Mesendoderm (in vitro differentiated cells): ENCODE results near the gene FAM219A.

Experiments used
- DNase-seq: peaks from one replicate; pipeline ENCODE4 v3.0.0; 2013
- H2AK5ac ChIP-seq: 2 replicates; pipeline ENCODE4 v1.6.1; 2013; ENCODE audit warnings: low read length, inconsistent platforms
- H2BK120ac ChIP-seq: 2 replicates; pipeline ENCODE4 v1.6.1; 2013; ENCODE audit warnings: low read depth, mild to moderate bottlenecking, low read length, moderate library complexity, mixed read lengths
- H2BK15ac ChIP-seq: replicated peaks from 2 replicates; pipeline ENCODE4 v1.6.1; 2013; ENCODE audit warnings: low read depth, mild to moderate bottlenecking, moderate library complexity
- H2BK5ac ChIP-seq: 2 replicates; pipeline ENCODE4 v1.6.1; 2013; ENCODE audit warnings: low read length, inconsistent platforms
- H3K18ac ChIP-seq: 2 replicates; pipeline ENCODE4 v1.6.1; 2013; ENCODE audit warnings: mild to moderate bottlenecking, low read length, mixed read lengths
- H3K23ac ChIP-seq: one replicate; pipeline ENCODE4 v1.6.1; 2013; ENCODE audit warnings: low read length
- H3K27ac ChIP-seq: 2 replicates; pipeline ENCODE4 v1.5.1; 2013; ENCODE audit warnings: low read depth, mild to moderate bottlenecking, inconsistent platforms, low read length, moderate library complexity
- H3K27me3 ChIP-seq: 2 replicates; pipeline ENCODE4 v1.6.1; 2013; ENCODE audit warnings: low read length, control low read depth, mild to moderate bottlenecking, inconsistent platforms; ENCODE audit not compliant: insufficient read depth, poor library complexity
- H3K36me3 ChIP-seq: 2 replicates; pipeline ENCODE4 v1.6.1; 2013; ENCODE audit warnings: low read length, inconsistent platforms; ENCODE audit not compliant: control insufficient read depth, insufficient read depth
- H3K4ac ChIP-seq: one replicate; pipeline ENCODE4 v1.6.1; 2013; ENCODE audit warnings: low read depth, mild to moderate bottlenecking, low read length, moderate library complexity
- H3K4me1 ChIP-seq: 2 replicates; pipeline ENCODE4 v1.6.1; 2013; ENCODE audit warnings: low read depth, low read length, inconsistent platforms; ENCODE audit not compliant: control insufficient read depth
- H3K4me2 ChIP-seq: 2 replicates; pipeline ENCODE4 v1.6.1; 2013; ENCODE audit warnings: low read length
- H3K4me3 ChIP-seq: 2 replicates; pipeline ENCODE4 v1.5.1; 2013; ENCODE audit warnings: mild to moderate bottlenecking, low read length
- H3K56ac ChIP-seq: one replicate; pipeline ENCODE4 v1.6.1; 2013; ENCODE audit warnings: low read length
- H3K79me1 ChIP-seq: 2 replicates; pipeline ENCODE4 v1.6.1; 2013; ENCODE audit warnings: low read length, inconsistent platforms
- H3K79me2 ChIP-seq: 2 replicates; pipeline ENCODE4 v1.6.1; 2013; ENCODE audit warnings: mild to moderate bottlenecking, low read length; ENCODE audit not compliant: control insufficient read depth, insufficient read depth
- H3K9ac ChIP-seq: 2 replicates; pipeline ENCODE4 v1.6.1; 2013; ENCODE audit warnings: low read length, inconsistent platforms
- H4K5ac ChIP-seq: one replicate; pipeline ENCODE4 v1.6.1; 2013; ENCODE audit warnings: low read length
- H4K8ac ChIP-seq: one replicate; pipeline ENCODE4 v1.6.1; 2013; ENCODE audit warnings: low read depth, mild to moderate bottlenecking, control low read depth, low read length, moderate library complexity
- WGBS: extraction: QIAGEN DNeasy Blood & Tissue Kit; methylation state at CpG from one replicate; pipeline ENCODE4 v1.1.7; 2013; ENCODE audit warnings: low lambda C conversion rate, missing lambda C conversion rate; ENCODE audit not compliant: insufficient coverage; ENCODE audit errors: extremely low coverage; 5-methylcytosine and 5-hydroxymethylcytosine counted together

Gene FAM219A

GRCh38 chr9:34430843-34431437 is 27.4 kb downstream of the FAM219A start:
- Histone ChIP-seq H3K79me1 (no peaks in the 10 kb centered on the region), H2BK5ac (no peak overlapping the region), H3K23ac (no peak overlapping the region), H3K18ac (no peak overlapping the region), H3K36me3 (no peaks in the 10 kb centered on the region), H2BK15ac (no peak overlapping the region), H2BK120ac (no peak overlapping the region), H3K4me2 (no peak overlapping the region), H3K56ac (no peak overlapping the region), H3K79me2 (no peaks in the 10 kb centered on the region), H3K9ac (no peak overlapping the region), H3K27ac (no peak overlapping the region), H4K5ac (no peak overlapping the region), H3K4me1 (no peaks in the 10 kb centered on the region), H3K4ac (no peak overlapping the region), H4K8ac (no peak overlapping the region), H2AK5ac (no peak overlapping the region), H3K27me3 (no peaks in the 10 kb centered on the region), H3K4me3 (no peak overlapping the region)
- no CpG with 5 or more reads among the region's 4 CpGs for WGBS
- DNase-seq, result peak; percentile 77

- Histone ChIP-seq H2AK5ac (no peak overlapping the region), H3K27me3 (no peaks in the 10 kb centered on the region), H3K4ac (no peak overlapping the region), H3K9ac (no peak overlapping the region), H3K79me1 (no peaks in the 10 kb centered on the region), H2BK5ac (no peak overlapping the region), H3K23ac (no peak overlapping the region), H3K27ac (no peak overlapping the region), H3K4me1 (no peaks in the 10 kb centered on the region), H4K5ac (no peak overlapping the region), H2BK15ac (no peak overlapping the region), H3K36me3 (no peaks in the 10 kb centered on the region), H3K4me3 (no peak overlapping the region), H3K56ac (no peak overlapping the region), H2BK120ac (no peak overlapping the region), H3K79me2 (no peaks in the 10 kb centered on the region), H4K8ac (no peak overlapping the region), H3K4me2 (no peak overlapping the region), H3K18ac (no peak overlapping the region)
- no CpG with 5 or more reads among the region's 2 CpGs for WGBS
- no peak for DNase-seq
These were observed 29.9 kb downstream of the FAM219A start for GRCh38 chr9:34428325-34428958.

- Histone ChIP-seq H3K18ac (no peak overlapping the region), H3K56ac (no peak overlapping the region), H2BK15ac (no peak overlapping the region), H2AK5ac (no peak overlapping the region), H4K8ac (no peak overlapping the region), H3K79me1 (no peaks in the 10 kb centered on the region), H3K27me3 (no peaks in the 10 kb centered on the region), H3K36me3 (no peaks in the 10 kb centered on the region), H3K4me2 (no peak overlapping the region), H3K4me1 (no peaks in the 10 kb centered on the region), H3K4me3 (no peak overlapping the region), H3K27ac (no peak overlapping the region), H3K23ac (no peak overlapping the region), H2BK120ac (no peak overlapping the region), H3K9ac (no peak overlapping the region), H3K79me2 (no peaks in the 10 kb centered on the region), H4K5ac (no peak overlapping the region), H3K4ac (no peak overlapping the region), H2BK5ac (no peak overlapping the region)
- peak; percentile 40 for DNase-seq
- WGBS, result no CpG with 5 or more reads among the region's 5 CpGs
These were observed 31.9 kb downstream of the FAM219A start for GRCh38 chr9:34426347-34427074.

DNA sequence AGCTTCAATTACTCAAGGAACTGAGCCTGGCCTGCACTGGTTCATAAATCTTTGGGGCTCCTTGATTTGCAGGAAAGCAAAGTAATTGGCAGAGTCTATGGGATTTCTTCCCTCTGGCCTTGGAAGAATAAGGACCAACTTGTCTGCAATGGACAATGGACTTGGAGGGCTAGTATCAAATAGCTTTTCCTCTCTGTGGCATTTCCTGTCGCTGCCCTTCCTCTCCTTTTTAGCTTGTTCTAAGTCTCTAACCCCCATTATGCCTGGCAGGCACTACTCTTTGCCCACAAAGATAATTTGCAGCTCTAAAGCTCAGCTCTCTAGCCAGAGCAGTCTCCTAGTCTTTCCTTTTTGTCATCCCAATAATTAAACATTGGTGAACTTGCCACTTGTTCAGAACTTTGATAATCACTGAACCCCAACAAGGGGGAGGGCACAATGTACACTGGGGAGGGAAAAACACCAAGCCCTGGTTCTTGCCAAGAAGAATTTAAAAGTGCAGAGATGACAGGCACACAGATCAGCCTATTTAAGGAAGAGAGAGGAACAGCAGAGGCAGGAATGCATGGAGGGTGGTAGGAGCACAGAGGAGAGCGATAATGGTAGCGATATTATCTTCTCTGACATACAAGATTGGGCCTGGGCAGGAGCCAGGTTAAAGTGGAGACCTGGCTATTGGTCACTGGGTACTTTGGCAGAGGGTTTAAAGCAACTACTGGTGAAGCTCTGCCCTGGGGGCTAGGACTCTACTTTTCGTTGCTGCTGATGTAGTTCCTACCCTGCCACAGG is 38.5 kb downstream of the FAM219A start:
- H2BK15ac ChIP-seq, result no peak overlapping the region
- H3K4me1 ChIP-seq, result peaks cover 2% of the 10 kb centered on the region
- no peak overlapping the region for H4K8ac ChIP-seq
- no peak overlapping the region for H3K9ac ChIP-seq
- no peak overlapping the region for H2BK120ac ChIP-seq
- no CpG with 5 or more reads among the region's 4 CpGs for WGBS
- no peak overlapping the region for H3K56ac ChIP-seq
- no peak overlapping the region for H4K5ac ChIP-seq
- H2BK5ac ChIP-seq, result no peak overlapping the region
- H3K27me3 ChIP-seq, result no peaks in the 10 kb centered on the region
- H3K79me2 ChIP-seq, result no peaks in the 10 kb centered on the region
- no peak overlapping the region for H3K18ac ChIP-seq
- H3K4me2 ChIP-seq, result no peak overlapping the region
- H3K79me1 ChIP-seq, result no peaks in the 10 kb centered on the region
- H3K4ac ChIP-seq, result no peak overlapping the region
- DNase-seq, result no peak
- H3K23ac ChIP-seq, result no peak overlapping the region
- no peak overlapping the region for H3K27ac ChIP-seq
- H3K4me3 ChIP-seq, result no peak overlapping the region
- no peak overlapping the region for H2AK5ac ChIP-seq
- H3K36me3 ChIP-seq, result no peaks in the 10 kb centered on the region

GRCh38 chr9:34417734-34418133 is 40.6 kb downstream of the FAM219A start:
- no peak overlapping the region for H3K4me2 ChIP-seq
- no peak overlapping the region for H2BK15ac ChIP-seq
- no CpG with 5 or more reads among the region's 3 CpGs for WGBS
- H3K4me1 ChIP-seq, result peaks cover 2% of the 10 kb centered on the region
- H4K5ac ChIP-seq, result no peak overlapping the region
- H2BK120ac ChIP-seq, result no peak overlapping the region
- H2BK5ac ChIP-seq, result no peak overlapping the region
- DNase-seq, result no peak
- no peak overlapping the region for H3K9ac ChIP-seq
- no peak overlapping the region for H3K56ac ChIP-seq
- H3K23ac ChIP-seq, result no peak overlapping the region
- H4K8ac ChIP-seq, result no peak overlapping the region
- H3K18ac ChIP-seq, result no peak overlapping the region
- no peak overlapping the region for H3K4ac ChIP-seq
- no peaks in the 10 kb centered on the region for H3K79me2 ChIP-seq
- H3K79me1 ChIP-seq, result no peaks in the 10 kb centered on the region
- H3K27me3 ChIP-seq, result no peaks in the 10 kb centered on the region
- no peaks in the 10 kb centered on the region for H3K36me3 ChIP-seq
- no peak overlapping the region for H2AK5ac ChIP-seq
- no peak overlapping the region for H3K4me3 ChIP-seq
- H3K27ac ChIP-seq, result no peak overlapping the region
